HFFc6 (cell line): ENCODE results near the gene RIMKLA. TPM values are rescaled to one million over a fixed set of nuclear protein-coding genes. Genes with fewer than 3 reads are reported as not detected.

Source experiments
- DNase-seq: peaks from one replicate; pipeline ENCODE4 v3.0.0-alpha.2; 2018
- H3K27ac Mint-ChIP-seq: 2 replicates; pipeline ENCODE4 v1.8.0; 2020; ENCODE audit warnings: mild to moderate bottlenecking, mixed read lengths
- H3K27me3 Mint-ChIP-seq: 2 replicates; pipeline ENCODE4 v1.8.0; 2021; ENCODE audit warnings: mild to moderate bottlenecking, moderate library complexity, mixed read lengths; ENCODE audit not compliant: insufficient read depth
- H3K36me3 Mint-ChIP-seq: 2 replicates; pipeline ENCODE4 v1.8.0; 2021; ENCODE audit warnings: low read depth, mixed read lengths
- H3K4me1 Mint-ChIP-seq: 2 replicates; pipeline ENCODE4 v1.8.0; 2020; ENCODE audit warnings: low read depth, mixed read lengths
- H3K4me3 Mint-ChIP-seq: 2 replicates; pipeline ENCODE4 v1.8.0; 2020; ENCODE audit warnings: mild to moderate bottlenecking, moderate library complexity, mixed read lengths
- H3K9me3 Mint-ChIP-seq: 2 replicates; pipeline ENCODE4 v1.8.0; 2020; ENCODE audit warnings: mild to moderate bottlenecking, mixed read lengths
- total RNA-seq, 6 experiments: library from RNA; stranded (reverse); fragmentation: NEBNext Ultra II Directional; extraction: Animal tissue kit (Norgen Biotek cat#: 25700); gene quantifications; 2 replicates in 1 of 6; 3 replicates in 5 of 6; pipeline ENCODE4 v1.2.3, GENCODE V29; 2021
- TF ChIP-seq, protein P1 (sequence below): fragments of 200-600 bp; sonication (generic); IDR thresholded peaks from 2 replicates; pipeline ENCODE4 v1.5.0; 2021; ENCODE audit warnings: antibody characterized with exemption, mild to moderate bottlenecking

Gene RIMKLA
- total RNA-seq, 6 experiments from 2014 or later: not detected

GRCh38 chr1:42348498-42348897 lies 32.1 kb upstream of the RIMKLA start:
- H3K4me1 Mint-ChIP-seq: no peaks in the 10 kb centered on the region
- no peaks in the 10 kb centered on the region for H3K36me3 Mint-ChIP-seq
- no peak overlapping the region for H3K27ac Mint-ChIP-seq
- peaks cover 22% of the 10 kb centered on the region for H3K27me3 Mint-ChIP-seq
- no peaks in the 10 kb centered on the region for H3K9me3 Mint-ChIP-seq
- TF ChIP-seq, protein P1, sequence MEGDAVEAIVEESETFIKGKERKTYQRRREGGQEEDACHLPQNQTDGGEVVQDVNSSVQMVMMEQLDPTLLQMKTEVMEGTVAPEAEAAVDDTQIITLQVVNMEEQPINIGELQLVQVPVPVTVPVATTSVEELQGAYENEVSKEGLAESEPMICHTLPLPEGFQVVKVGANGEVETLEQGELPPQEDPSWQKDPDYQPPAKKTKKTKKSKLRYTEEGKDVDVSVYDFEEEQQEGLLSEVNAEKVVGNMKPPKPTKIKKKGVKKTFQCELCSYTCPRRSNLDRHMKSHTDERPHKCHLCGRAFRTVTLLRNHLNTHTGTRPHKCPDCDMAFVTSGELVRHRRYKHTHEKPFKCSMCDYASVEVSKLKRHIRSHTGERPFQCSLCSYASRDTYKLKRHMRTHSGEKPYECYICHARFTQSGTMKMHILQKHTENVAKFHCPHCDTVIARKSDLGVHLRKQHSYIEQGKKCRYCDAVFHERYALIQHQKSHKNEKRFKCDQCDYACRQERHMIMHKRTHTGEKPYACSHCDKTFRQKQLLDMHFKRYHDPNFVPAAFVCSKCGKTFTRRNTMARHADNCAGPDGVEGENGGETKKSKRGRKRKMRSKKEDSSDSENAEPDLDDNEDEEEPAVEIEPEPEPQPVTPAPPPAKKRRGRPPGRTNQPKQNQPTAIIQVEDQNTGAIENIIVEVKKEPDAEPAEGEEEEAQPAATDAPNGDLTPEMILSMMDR: no peak
- no peak overlapping the region for H3K4me3 Mint-ChIP-seq
- no peak for DNase-seq

DNA sequence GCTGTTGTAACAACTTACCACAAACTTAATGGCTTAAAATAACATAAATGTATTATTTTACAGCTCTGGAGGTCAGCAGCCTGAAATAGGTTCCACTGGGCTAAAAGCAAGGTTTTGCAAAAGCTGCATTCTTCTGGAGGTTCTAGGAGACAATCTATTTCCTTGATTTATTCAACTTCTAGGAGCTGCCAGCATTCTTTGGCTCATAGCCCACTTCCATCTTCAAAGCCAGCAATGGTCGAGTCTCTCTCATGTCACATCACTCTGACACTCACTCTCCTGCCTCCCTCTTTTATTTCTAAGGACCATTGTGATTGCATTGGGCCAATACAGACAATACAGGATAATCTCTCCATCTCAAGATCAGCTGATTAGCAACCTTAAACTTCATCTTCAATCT lies 30.5 kb upstream of the RIMKLA start:
- no peaks in the 10 kb centered on the region for H3K4me1 Mint-ChIP-seq
- H3K9me3 Mint-ChIP-seq: no peaks in the 10 kb centered on the region
- no peak overlapping the region for H3K27ac Mint-ChIP-seq
- TF ChIP-seq, protein P1: no peak
- H3K27me3 Mint-ChIP-seq: peaks cover 26% of the 10 kb centered on the region
- H3K4me3 Mint-ChIP-seq: no peak overlapping the region
- DNase-seq: no peak
- H3K36me3 Mint-ChIP-seq: no peaks in the 10 kb centered on the region

- Mint-ChIP-seq H3K4me3 (no peak overlapping the region), H3K36me3 (no peaks in the 10 kb centered on the region), H3K27me3 (peaks cover 22% of the 10 kb centered on the region), H3K4me1 (no peaks in the 10 kb centered on the region), H3K27ac (no peak overlapping the region), H3K9me3 (no peaks in the 10 kb centered on the region)
- DNase-seq: no peak
- TF ChIP-seq, protein P1: no peak
Observed at GRCh38 chr1:42358791-42359190, 21.8 kb upstream of the RIMKLA start.

DNA sequence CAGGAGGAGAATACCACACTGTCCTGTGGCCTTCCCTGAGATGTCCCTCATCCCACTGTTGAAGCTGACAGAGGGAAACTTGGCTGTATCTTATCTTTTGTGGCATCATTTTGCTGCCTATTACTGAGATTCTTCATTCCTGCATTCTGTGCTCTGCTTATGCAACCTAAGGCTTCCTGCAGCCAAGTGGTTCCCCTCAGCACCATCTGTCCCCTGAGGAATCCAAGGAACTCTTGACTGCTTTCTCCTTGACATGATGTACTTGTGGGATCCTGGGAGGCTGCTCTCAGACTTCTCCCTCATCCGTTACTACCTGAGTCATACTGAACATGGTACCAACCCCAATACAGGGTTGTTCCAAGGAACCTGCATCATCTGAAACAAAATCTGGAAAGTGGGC lies 21.1 kb upstream of the RIMKLA start:
- Mint-ChIP-seq H3K9me3 (no peaks in the 10 kb centered on the region), H3K36me3 (no peaks in the 10 kb centered on the region), H3K27me3 (peaks cover 18% of the 10 kb centered on the region), H3K4me3 (no peak overlapping the region), H3K27ac (no peak overlapping the region), H3K4me1 (no peaks in the 10 kb centered on the region)
- no peak for DNase-seq
- TF ChIP-seq, protein P1: no peak

DNA sequence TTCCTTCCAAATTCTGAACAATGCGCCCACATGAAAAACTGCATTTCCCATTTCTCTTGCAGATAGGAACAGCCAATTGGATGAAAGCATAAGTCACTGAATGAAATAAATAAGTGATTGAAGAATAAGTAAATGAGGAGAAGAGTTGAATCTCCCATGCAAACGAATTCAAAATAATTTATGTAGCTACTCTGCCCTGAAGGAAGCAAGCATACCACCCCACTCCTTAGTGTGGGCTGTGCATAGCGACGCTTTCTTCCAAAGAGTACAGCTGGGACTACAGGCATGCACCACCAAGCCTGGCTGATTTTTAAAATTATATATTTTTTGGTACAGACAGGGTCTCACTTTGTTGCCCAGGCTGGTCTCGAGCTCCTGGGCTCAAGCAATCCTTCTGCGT lies 16.5 kb upstream of the RIMKLA start:
- Mint-ChIP-seq H3K27me3 (peaks cover 16% of the 10 kb centered on the region), H3K36me3 (no peaks in the 10 kb centered on the region), H3K4me3 (no peak overlapping the region), H3K4me1 (no peaks in the 10 kb centered on the region), H3K9me3 (no peaks in the 10 kb centered on the region), H3K27ac (no peak overlapping the region)
- TF ChIP-seq, protein P1: no peak
- DNase-seq: no peak

GRCh38 chr1:42364542-42364941 lies 16.1 kb upstream of the RIMKLA start:
- no peak overlapping the region for H3K4me3 Mint-ChIP-seq
- DNase-seq: no peak
- TF ChIP-seq, protein P1: no peak
- H3K9me3 Mint-ChIP-seq: no peaks in the 10 kb centered on the region
- H3K36me3 Mint-ChIP-seq: no peaks in the 10 kb centered on the region
- no peaks in the 10 kb centered on the region for H3K4me1 Mint-ChIP-seq
- peaks cover 13% of the 10 kb centered on the region for H3K27me3 Mint-ChIP-seq
- no peak overlapping the region for H3K27ac Mint-ChIP-seq
